HepG2 (cell line): Measurements from ENCODE around the gene SLITRK6. TPM values are rescaled to one million over a fixed set of nuclear protein-coding genes. Genes with fewer than 3 reads are reported as not detected.

Experiments
- ATAC-seq: fragments of 200-7000 bp; cut with Tn5 transposase; 3 replicates; pipeline ENCODE4 v1.9.1; 2020; ENCODE audit warnings: mild to moderate bottlenecking, moderate library complexity
- BruUV-seq: library from RNA; stranded (reverse); fragments of 400-500 nt; replicated peaks from 2 replicates; lab custom pipeline; 2021; lab: Mats Ljungman, UMichigan
- CTCF ChIA-PET: fragments of 300-600 bp; formaldehyde crosslinking; extraction: SDS; loops from one replicate; lab custom pipeline; 2021; ENCODE audit warnings: low total read pairs, inconsistent platforms, low intra/inter-chr PET ratio; lab: Yijun Ruan, JAX
- POLR2A ChIA-PET: fragments of 350-600 bp; sonication (Branson Sonifier 250); formaldehyde crosslinking; loops from one replicate; lab custom pipeline; 2020; ENCODE audit warnings: antibody characterized with exemption, inconsistent platforms; lab: Yijun Ruan, JAX
- DNase-seq: peaks from one replicate; pipeline ENCODE4 v3.0.0-alpha.2; 2015; ENCODE audit warnings: low spot score
- FAIRE-seq: peaks from 3 replicates; lab custom pipeline; 2011; peaks lifted over from hg19 to GRCh38; lab: Jason Lieb, UNC
- H2AFZ ChIP-seq: one replicate; pipeline ENCODE4 v1.6.1; 2011; ENCODE audit warnings: low read length, inconsistent platforms
- H3K27ac ChIP-seq: fragments of 300-600 bp; 3 replicates; pipeline ENCODE4 v1.8.0; 2011; ENCODE audit warnings: mixed run types, mild to moderate bottlenecking, mixed read lengths, low read length, inconsistent platforms; ENCODE audit not compliant: insufficient read depth; ENCODE audit errors: extremely low read length
- H3K27me3 ChIP-seq, 2 experiments: fragments of 200-600 bp in 1 of 2; 2 replicates in 1 of 2; 3 replicates in 1 of 2; pipeline versions ENCODE4 v1.6.0 to v1.8.0; 2011; ENCODE audit warnings: low read length in 2 of 2, mild to moderate bottlenecking in 2 of 2, moderate library complexity in 2 of 2, inconsistent platforms in 1 of 2; ENCODE audit not compliant: insufficient read depth in 2 of 2, control insufficient read depth in 1 of 2
- H3K36me3 ChIP-seq, 2 experiments: fragments of 200-600 bp in 1 of 2; replicated peaks in 1 of 2; 2 replicates in 1 of 2; 3 replicates in 1 of 2; pipeline versions ENCODE4 v1.5.1 to v1.8.0; 2011; ENCODE audit warnings: low read length in 2 of 2, inconsistent platforms in 1 of 2; ENCODE audit not compliant: insufficient read depth in 2 of 2, control insufficient read depth in 1 of 2
- H3K4me1 ChIP-seq: 2 replicates; pipeline ENCODE4 v1.5.1; 2012; ENCODE audit warnings: low read length, inconsistent platforms; ENCODE audit not compliant: insufficient read depth
- H3K4me2 ChIP-seq: 2 replicates; pipeline ENCODE4 v1.6.0; 2011; ENCODE audit warnings: low read depth, low read length, inconsistent platforms
- H3K4me3 ChIP-seq, 3 experiments: fragments of 200-600 bp in 1 of 3; sonication (generic), shearing (Covaris generic) in 1 of 3; replicated peaks in 1 of 3; 2 replicates each; pipeline ENCODE4 v1.5.1; 2011 to 2016; ENCODE audit warnings: low read length in 3 of 3, inconsistent platforms in 2 of 3, low read depth in 2 of 3, mild to moderate bottlenecking in 2 of 3, control low read depth in 1 of 3, mixed read lengths in 1 of 3; ENCODE audit not compliant: insufficient read depth in 1 of 3
- H3K79me2 ChIP-seq: one replicate; pipeline ENCODE4 v1.6.1; 2011; ENCODE audit warnings: low read length, inconsistent platforms; ENCODE audit not compliant: insufficient read depth
- H3K9ac ChIP-seq: 2 replicates; pipeline ENCODE4 v1.6.0; 2011; ENCODE audit warnings: mild to moderate bottlenecking, low read depth, low read length, inconsistent platforms; ENCODE audit not compliant: insufficient read depth
- H3K9me3 ChIP-seq: 2 replicates; pipeline ENCODE4 v1.5.1; 2012; ENCODE audit warnings: mild to moderate bottlenecking, low read length
- H4K20me1 ChIP-seq: 2 replicates; pipeline ENCODE4 v1.6.0; 2011; ENCODE audit warnings: inconsistent platforms, mild to moderate bottlenecking, low read length, moderate library complexity; ENCODE audit not compliant: insufficient read depth
- ETS1 ChIP-seq: sonication (generic); formaldehyde crosslinking; IDR thresholded peaks from 2 replicates; pipeline ENCODE4 v1.4.0; 2020; ENCODE audit warnings: missing genetic modification reagents
- GZF1 ChIP-seq: sonication (generic); formaldehyde crosslinking; IDR thresholded peaks from 2 replicates; pipeline ENCODE4 v1.5.1; 2020; ENCODE audit warnings: mild to moderate bottlenecking, missing genetic modification reagents
- KDM6A ChIP-seq: IDR thresholded peaks from 2 replicates; pipeline ENCODE4 v1.6.1; 2016; ENCODE audit warnings: low read depth
- NRL ChIP-seq: sonication (generic); formaldehyde crosslinking; IDR thresholded peaks from 2 replicates; pipeline ENCODE4 v1.5.0; 2020; ENCODE audit warnings: missing genetic modification reagents, mild to moderate bottlenecking, moderate library complexity, borderline replicate concordance
- PHF21A ChIP-seq: sonication (generic); formaldehyde crosslinking; IDR thresholded peaks from 2 replicates; pipeline ENCODE4 v1.5.0; 2020; ENCODE audit warnings: mild to moderate bottlenecking, missing genetic modification reagents
- REXO4 ChIP-seq: sonication (generic); formaldehyde crosslinking; IDR thresholded peaks from 2 replicates; pipeline ENCODE4 v1.8.0; 2022; ENCODE audit warnings: missing genetic modification reagents, mild to moderate bottlenecking, borderline replicate concordance
- SIX4 ChIP-seq: sonication (generic); formaldehyde crosslinking; IDR thresholded peaks from 2 replicates; pipeline ENCODE4 v1.4.0; 2020; ENCODE audit warnings: missing genetic modification reagents
- YEATS2 ChIP-seq: sonication (generic); formaldehyde crosslinking; IDR thresholded peaks from 2 replicates; pipeline ENCODE4 v1.4.0; 2020; ENCODE audit warnings: missing genetic modification reagents, borderline replicate concordance
- ZNF562 ChIP-seq: sonication (generic); formaldehyde crosslinking; IDR thresholded peaks from 2 replicates; pipeline ENCODE4 v1.8.0; 2022; ENCODE audit warnings: missing genetic modification reagents, borderline replicate concordance
- ZNF678 ChIP-seq: sonication (generic); formaldehyde crosslinking; IDR thresholded peaks from 2 replicates; pipeline ENCODE4 v1.4.0; 2020; ENCODE audit warnings: mild to moderate bottlenecking, missing genetic modification reagents
- ZNF761 ChIP-seq: sonication (generic); formaldehyde crosslinking; conservative IDR thresholded peaks from 2 replicates; pipeline ENCODE4 v1.4.0; 2020; ENCODE audit warnings: mild to moderate bottlenecking, missing genetic modification reagents
- ZNF775 ChIP-seq: sonication (generic); formaldehyde crosslinking; IDR thresholded peaks from 2 replicates; pipeline ENCODE4 v1.4.0; 2020; ENCODE audit warnings: missing genetic modification reagents, mild to moderate bottlenecking, moderate library complexity, borderline replicate concordance
- ZNF790 ChIP-seq: sonication (generic); formaldehyde crosslinking; IDR thresholded peaks from 2 replicates; pipeline ENCODE4 v1.8.0; 2022; ENCODE audit warnings: missing genetic modification reagents, mild to moderate bottlenecking, borderline replicate concordance
- ZNF879 ChIP-seq: sonication (generic); formaldehyde crosslinking; IDR thresholded peaks from 2 replicates; pipeline ENCODE4 v1.8.1; 2023; ENCODE audit warnings: missing genetic modification reagents
- ZSCAN12 ChIP-seq: sonication (generic); formaldehyde crosslinking; IDR thresholded peaks from 2 replicates; pipeline ENCODE4 v1.9.0; 2021; ENCODE audit warnings: mild to moderate bottlenecking, missing genetic modification reagents
- whole genome bisulfite sequencing: methylation state at CpG from one replicate; pipeline ENCODE4 v1.1.6; 2017; ENCODE audit warnings: low lambda C conversion rate; 5-methylcytosine and 5-hydroxymethylcytosine counted together
- in situ Hi-C: cut with HindIII; loops from 2 replicates; pipeline ENCODE4 v1.10.0; 2017; ENCODE audit warnings: low pct_unique_long_range_greater_than_20kb; ENCODE audit not compliant: extremely low pct_ligation_motif_present
- intact Hi-C: fragments of 100-400 bp; cut with micrococcal nuclease; formaldehyde crosslinking; loops from one replicate; pipeline ENCODE4 v1.10.0; 2022; ENCODE audit not compliant: unreplicated experiment
- polyA plus RNA-seq, 8 experiments: library from polyadenylated mRNA; depleted of rRNA in 3 of 8; stranded (reverse) in 7 of 8; unstranded in 1 of 8; fragments of >200 nt; fragmentation: Illumina TruSeq in 4 of 8; extraction: Trizol in 4 of 8; gene quantifications; 2 replicates each; pipeline versions ENCODE4 v1.2.1 to v1.2.3, GENCODE V29; 2011 to 2016; ENCODE audit warnings: low read depth in 4 of 8, missing spikeins in 1 of 8, mixed read lengths in 1 of 8; ENCODE audit not compliant: insufficient read depth in 1 of 8
- total RNA-seq, 5 experiments: library from RNA; depleted of rRNA; stranded (reverse); fragments of >200 nt; fragmentation: Illumina TruSeq; extraction: Trizol; gene quantifications; 2 replicates each; pipeline ENCODE4 v1.2.3, GENCODE V29; 2016; ENCODE audit warnings: low read depth in 1 of 5

The SLITRK6 gene
- total and polyA plus RNA-seq, 2 of the 13 experiments (the other 11 are each of a cell fraction or from before 2014, with no cell fraction given) = not detected

DNA sequence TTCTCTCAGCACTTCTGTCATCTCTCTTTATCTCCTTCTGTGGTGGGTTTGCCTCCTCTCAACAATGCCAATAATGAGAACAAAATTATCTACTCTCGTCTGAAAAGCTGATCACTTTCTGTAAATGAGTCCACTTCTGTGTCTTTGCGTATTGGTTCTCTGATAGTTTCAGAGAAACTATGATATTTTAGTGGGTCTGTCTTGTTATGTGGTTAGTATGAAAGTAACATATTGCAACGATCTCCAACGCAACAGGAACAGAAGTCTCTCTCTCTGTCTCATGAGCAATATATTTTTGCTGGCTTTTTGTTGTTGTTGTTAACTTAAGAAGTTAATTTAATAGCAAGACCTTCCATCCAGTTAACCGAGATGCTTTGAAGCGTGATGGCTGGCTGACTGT is 47.8 kb upstream of the SLITRK6 start:
- no peak for FAIRE-seq
- ATAC-seq = no peak
- CTCF ChIA-PET = no interaction called here
- in situ Hi-C loops = no loop called here
- Histone ChIP-seq H3K27me3 (no peaks in the 10 kb centered on the region), H3K9me3 (peaks cover 21% of the 10 kb centered on the region; the same call in 1 of the 2 replicates), H3K27ac (no peak overlapping the region), H3K4me2 (no peak overlapping the region), H2AFZ (no peak overlapping the region), H3K9ac (no peak overlapping the region), H3K4me3 (no peak overlapping the region), H3K4me1 (no peaks in the 10 kb centered on the region), H3K79me2 (no peaks in the 10 kb centered on the region), H4K20me1 (no peaks in the 10 kb centered on the region), H3K36me3 (no peaks in the 10 kb centered on the region)
- intact Hi-C loops = no loop called here
- BruUV-seq = no TSS peak
- DNase-seq = no peak
- WGBS = 11% methylated on average over 6 of the region's 6 CpGs
- no peak for TF ChIP-seq NRL (CRISPR knock-in tag)
- no peak for TF ChIP-seq ZNF678 (CRISPR knock-in tag)
- no peak for TF ChIP-seq ZNF562 (CRISPR knock-in tag)
- TF ChIP-seq ZSCAN12 (CRISPR knock-in tag) = no peak
- no peak for TF ChIP-seq YEATS2 (CRISPR knock-in tag)
- no peak for TF ChIP-seq PHF21A (CRISPR knock-in tag)
- TF ChIP-seq ETS1 = no peak
- TF ChIP-seq ZNF761 (CRISPR knock-in tag) = no peak
- TF ChIP-seq SIX4 (CRISPR knock-in tag) = no peak
- no peak for TF ChIP-seq REXO4 (CRISPR knock-in tag)
- TF ChIP-seq ZNF879 (CRISPR knock-in tag) = no peak
- TF ChIP-seq GZF1 (CRISPR knock-in tag) = no peak
- TF ChIP-seq ZNF790 (CRISPR knock-in tag) = no peak
- TF ChIP-seq ZNF775 (CRISPR knock-in tag) = no peak
- TF ChIP-seq KDM6A (CRISPR knock-in tag) = no peak
- POLR2A ChIA-PET = no interaction called here
